IMR-90 (cell line): ENCODE data around the gene EMID1. TPM values are rescaled to one million over a fixed set of nuclear protein-coding genes. Genes with fewer than 3 reads are reported as not detected.
A peak's percentile ranks its signal among the peaks of the same experiment; 100 is the strongest.

Experiments used
- ATAC-seq: fragments of 200-7000 bp; cut with Tn5 transposase; 2 replicates; pipeline ENCODE4 v1.9.1; 2020; ENCODE audit warnings: low read depth, mild to moderate bottlenecking, moderate library complexity
- BruUV-seq: library from RNA; stranded (reverse); fragments of 400-500 nt; replicated peaks from 2 replicates; lab custom pipeline; 2021; lab: Mats Ljungman, UMichigan
- CTCF ChIA-PET: fragments of 300-600 bp; formaldehyde crosslinking; extraction: SDS; loops from one replicate; lab custom pipeline; 2021; ENCODE audit warnings: antibody characterized with exemption; lab: Yijun Ruan, JAX
- POLR2A ChIA-PET: fragments of 300-600 bp; sonication (Branson Sonifier 250); formaldehyde crosslinking; loops from one replicate; lab custom pipeline; 2022; ENCODE audit warnings: antibody characterized with exemption; ENCODE audit not compliant: unreplicated experiment; lab: Charles Lee
- DNase-seq: peaks from one replicate; pipeline ENCODE4 v3.0.0; 2013
- H2AFZ ChIP-seq: replicated peaks from 2 replicates; pipeline ENCODE3; 2013; ENCODE audit warnings: low read length, mild to moderate bottlenecking; ENCODE audit not compliant: poor library complexity
- H2AK5ac ChIP-seq: 2 replicates; pipeline ENCODE4 v1.6.1; 2013; ENCODE audit warnings: low read depth, low read length, inconsistent platforms
- H2AK9ac ChIP-seq: replicated peaks from 2 replicates; pipeline ENCODE3; 2013; ENCODE audit warnings: mild to moderate bottlenecking, low read depth, low read length, moderate library complexity; ENCODE audit not compliant: poor library complexity
- H2BK120ac ChIP-seq: 2 replicates; pipeline ENCODE4 v1.6.1; 2013; ENCODE audit warnings: low read depth, low read length, inconsistent platforms
- H2BK15ac ChIP-seq: 3 replicates; pipeline ENCODE4 v1.6.1; 2013; ENCODE audit warnings: low read depth, low read length, inconsistent platforms
- H2BK20ac ChIP-seq: 2 replicates; pipeline ENCODE4 v1.6.1; 2013; ENCODE audit warnings: low read depth, mild to moderate bottlenecking, inconsistent platforms, low read length, moderate library complexity
- H2BK5ac ChIP-seq: 2 replicates; pipeline ENCODE4 v1.6.1; 2013; ENCODE audit warnings: mild to moderate bottlenecking, low read depth, low read length, inconsistent platforms; ENCODE audit not compliant: poor library complexity, severe bottlenecking
- H3K14ac ChIP-seq: replicated peaks from 2 replicates; pipeline ENCODE4 v1.6.1; 2013; ENCODE audit warnings: low read depth, low read length, inconsistent platforms
- H3K18ac ChIP-seq: 2 replicates; pipeline ENCODE4 v1.6.1; 2013; ENCODE audit warnings: low read depth, low read length, control low read depth
- H3K23ac ChIP-seq: 2 replicates; pipeline ENCODE4 v1.6.1; 2013; ENCODE audit warnings: low read depth, low read length, inconsistent platforms
- H3K27ac ChIP-seq: 2 replicates; pipeline ENCODE4 v1.5.1; 2013; ENCODE audit warnings: mild to moderate bottlenecking, control low read depth, low read length; ENCODE audit not compliant: insufficient read depth
- H3K27me3 ChIP-seq: 2 replicates; pipeline ENCODE4 v1.6.1; 2013; ENCODE audit warnings: low read length; ENCODE audit not compliant: control insufficient read depth, insufficient read depth
- H3K36me3 ChIP-seq: 2 replicates; pipeline ENCODE4 v1.6.1; 2013; ENCODE audit warnings: low read length, mixed read lengths; ENCODE audit not compliant: control insufficient read depth, insufficient read depth
- H3K4ac ChIP-seq: 2 replicates; pipeline ENCODE4 v1.6.1; 2013; ENCODE audit warnings: low read depth, low read length, inconsistent platforms
- H3K4me1 ChIP-seq: 2 replicates; pipeline ENCODE4 v1.6.1; 2013; ENCODE audit warnings: low read length, mixed read lengths; ENCODE audit not compliant: control insufficient read depth, insufficient read depth
- H3K4me2 ChIP-seq: 2 replicates; pipeline ENCODE4 v1.6.1; 2013; ENCODE audit warnings: low read depth, mild to moderate bottlenecking, control low read depth, low read length, moderate library complexity
- H3K4me3 ChIP-seq: 2 replicates; pipeline ENCODE4 v1.5.1; 2013; ENCODE audit warnings: low read depth, mild to moderate bottlenecking, control low read depth, low read length, moderate library complexity; ENCODE audit not compliant: insufficient read depth
- H3K56ac ChIP-seq: 2 replicates; pipeline ENCODE4 v1.6.1; 2013; ENCODE audit warnings: low read length, inconsistent platforms; ENCODE audit not compliant: insufficient read depth; ENCODE audit errors: extremely low read depth
- H3K79me1 ChIP-seq, 2 experiments: 2 replicates each; pipeline ENCODE4 v1.6.1; 2013; ENCODE audit warnings: low read length in 2 of 2, inconsistent platforms in 1 of 2, low read depth in 1 of 2
- H3K9ac ChIP-seq: 2 replicates; pipeline ENCODE4 v1.6.1; 2013; ENCODE audit warnings: low read depth, low read length, control low read depth
- H3K9me1 ChIP-seq: 2 replicates; pipeline ENCODE4 v1.6.1; 2013; ENCODE audit warnings: low read length, inconsistent platforms; ENCODE audit not compliant: insufficient read depth
- H3K9me3 ChIP-seq: 2 replicates; pipeline ENCODE4 v1.6.1; 2013; ENCODE audit warnings: low read length; ENCODE audit not compliant: control insufficient read depth, insufficient read depth
- H4K20me1 ChIP-seq: 2 replicates; pipeline ENCODE4 v1.6.1; 2013; ENCODE audit warnings: low read length, inconsistent platforms; ENCODE audit not compliant: insufficient read depth
- H4K5ac ChIP-seq: 2 replicates; pipeline ENCODE4 v1.6.1; 2013; ENCODE audit warnings: mild to moderate bottlenecking, low read depth, low read length, control low read depth
- H4K8ac ChIP-seq, 2 experiments: 2 replicates each; pipeline ENCODE4 v1.6.1; 2013; ENCODE audit warnings: low read depth in 2 of 2, low read length in 2 of 2, control low read depth in 1 of 2, inconsistent platforms in 1 of 2
- H4K91ac ChIP-seq: 2 replicates; pipeline ENCODE4 v1.6.1; 2013; ENCODE audit warnings: low read depth, low read length, inconsistent platforms; ENCODE audit not compliant: insufficient read depth
- RFX5 ChIP-seq: IDR thresholded peaks from 2 replicates; pipeline ENCODE4 v1.8.0; 2012; ENCODE audit warnings: low read depth, mild to moderate bottlenecking, low read length, moderate library complexity
- WGBS, 2 experiments: methylation state at CpG; one replicate each; pipeline versions ENCODE4 v1.1.5 to v1.1.7; 2013; ENCODE audit warnings: missing lambda C conversion rate in 2 of 2; ENCODE audit not compliant: insufficient read length in 1 of 2; ENCODE audit errors: extremely low coverage in 2 of 2; 5-methylcytosine and 5-hydroxymethylcytosine counted together
- dilution Hi-C: fragments of 300-500 bp; cut with HindIII; formaldehyde crosslinking; loops from one replicate; pipeline ENCODE4 v1.14.3; 2018; ENCODE audit warnings: low sequenced_read_pairs; ENCODE audit not compliant: unreplicated experiment
- in situ Hi-C: fragments of 300-500 bp; cut with MboI; formaldehyde crosslinking; loops from 3 replicates; pipeline ENCODE4 v1.14.3; 2019; ENCODE audit warnings: low sequenced_read_pairs, inconsistent platforms, mixed read lengths
- intact Hi-C: fragments of 100-400 bp; cut with micrococcal nuclease; formaldehyde crosslinking; loops from 2 replicates; pipeline ENCODE4 v1.10.0; 2022
- polyA plus RNA-seq, 3 experiments: library from polyadenylated mRNA; depleted of rRNA; stranded (reverse); fragments of >200 nt; gene quantifications; 2 replicates each; pipeline ENCODE4 v1.2.3, GENCODE V29; 2012; ENCODE audit warnings: low replicate concordance in 1 of 3
- total RNA-seq: library from RNA; depleted of rRNA; stranded (reverse); fragments of >200 nt; gene quantifications from 2 replicates; pipeline ENCODE4 v1.2.3, GENCODE V29; 2012

Gene EMID1
- total and polyA plus RNA-seq, 2 of the 4 experiments (the other 2 are of a cell fraction) = 0.54 to 1.3 TPM

DNA sequence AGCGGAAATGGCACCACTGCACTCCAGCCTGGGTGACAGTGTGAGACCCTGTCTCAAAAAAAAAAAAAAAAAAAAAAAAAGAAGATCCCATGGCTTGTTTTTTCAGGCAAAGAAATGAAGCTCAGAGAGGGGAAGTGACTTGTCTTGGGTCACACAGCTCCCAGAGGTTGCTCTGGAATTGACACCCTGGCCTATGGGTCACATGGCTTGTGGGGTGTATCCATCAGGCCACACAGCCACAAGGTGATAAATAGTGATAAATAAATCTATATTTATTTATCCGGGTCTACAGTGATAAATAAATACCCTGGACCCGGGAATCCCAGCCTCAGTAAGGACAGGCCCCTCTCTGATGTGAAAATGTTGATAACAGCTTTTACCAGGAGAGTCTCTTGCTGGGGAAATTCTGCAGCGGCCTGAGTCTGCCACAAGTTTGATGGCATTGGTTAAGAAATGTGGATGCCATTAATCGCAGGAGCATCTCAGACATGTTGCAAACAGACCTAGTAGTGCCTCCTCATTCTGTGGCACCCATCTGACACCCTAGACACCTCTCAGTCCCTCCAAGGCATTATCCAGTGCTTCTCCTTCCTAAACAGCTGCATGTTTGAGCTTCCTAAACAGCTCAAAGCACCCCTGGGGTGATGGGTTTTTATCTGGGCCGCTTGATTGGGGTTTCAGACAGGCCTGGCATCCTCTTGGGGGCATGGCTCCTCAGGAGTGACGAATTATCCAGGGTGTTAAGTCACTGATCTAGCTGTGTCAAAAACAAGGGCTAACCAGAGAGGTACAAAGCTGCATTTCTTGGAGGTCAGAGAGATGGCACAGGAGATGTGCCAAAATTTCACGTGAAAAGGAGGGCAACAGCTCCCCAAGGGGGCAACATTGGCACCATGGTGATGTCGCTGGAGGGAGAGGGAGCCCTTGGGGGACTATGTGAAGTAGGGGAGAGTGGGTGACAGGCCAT lies 1.9 kb upstream of the EMID1 start:
- H2BK5ac ChIP-seq = no peak overlapping the region
- POLR2A ChIA-PET = interaction anchor here (0.6 kb wide), 1 partner anchor 58 kb away, joined by 3 read pairs; no protein-coding TSS in a partner anchor
- CTCF ChIA-PET = interaction anchor here (0.6 to 1.9 kb wide), 5 partner anchors 29 to 252 kb away, joined by 3 to 7 read pairs (median 3); no protein-coding TSS in a partner anchor
- H3K23ac ChIP-seq = no peak overlapping the region
- H4K8ac ChIP-seq = no peak overlapping the region
- BruUV-seq = no TSS peak
- no peak overlapping the region for H3K4me3 ChIP-seq
- 83% methylated on average over 2 of the region's 9 CpGs; no CpG with 5 or more reads in 1 of the 2 experiments for WGBS, 2 experiments
- no peaks in the 10 kb centered on the region for H3K79me1 ChIP-seq
- H2AK5ac ChIP-seq = peak overlapping the region; percentile 51; the same call in 1 of the 2 replicates
- H3K56ac ChIP-seq = no peak overlapping the region
- H4K20me1 ChIP-seq = no peaks in the 10 kb centered on the region
- no peak overlapping the region for H3K4me2 ChIP-seq
- ATAC-seq (no peak), DNase-seq (no peak)
- no peak overlapping the region for H2AFZ ChIP-seq
- no peak overlapping the region for H3K27ac ChIP-seq
- H4K91ac ChIP-seq = no peak overlapping the region; the same call in 1 of the 2 replicates
- peaks cover 9% of the 10 kb centered on the region; the same call in 1 of the 2 replicates for H3K4me1 ChIP-seq
- H3K9me1 ChIP-seq = peaks cover 15% of the 10 kb centered on the region
- no peak overlapping the region for H3K9ac ChIP-seq
- H3K36me3 ChIP-seq = no peaks in the 10 kb centered on the region
- H3K18ac ChIP-seq = no peak overlapping the region
- H4K5ac ChIP-seq = no peak overlapping the region
- TF ChIP-seq RFX5 = no peak
- no peak overlapping the region for H2BK15ac ChIP-seq
- H3K9me3 ChIP-seq = no peaks in the 10 kb centered on the region
- no peak overlapping the region for H3K14ac ChIP-seq
- dilution Hi-C loops = no loop called here
- H2AK9ac ChIP-seq = no peak overlapping the region
- H3K27me3 ChIP-seq = peaks cover 13% of the 10 kb centered on the region
- in situ Hi-C loops = no loop called here
- intact Hi-C loops = loop anchor here (2.0 kb wide), 1 partner anchor 41 kb away; no protein-coding TSS in a partner anchor
- peak overlapping the region; percentile 7; the same call in 1 of the 2 replicates for H2BK120ac ChIP-seq
- H3K4ac ChIP-seq = 0 out of 2 replicates have a peak overlapping the region, but pooled peaks have one; percentile 33
- no peak overlapping the region; the same call in 1 of the 2 replicates for H2BK20ac ChIP-seq
